HepG2 (cell line): Measurements from ENCODE around the gene MEDAG. TPM values are rescaled to one million over a fixed set of nuclear protein-coding genes. Genes with fewer than 3 reads are reported as not detected.

ENCODE experiments used
- ARNT ChIP-seq: fragments of 450-650 bp; IDR thresholded peaks from 2 replicates; pipeline ENCODE4 v1.6.1; 2017
- CBX1 ChIP-seq: IDR thresholded peaks from one replicate; pipeline ENCODE4 v1.6.1; 2016; ENCODE audit warnings: antibody characterized with exemption, low read depth
- CHD4 ChIP-seq: fragments of 200-600 bp; sonication (generic); IDR thresholded peaks from 2 replicates; pipeline ENCODE4 v1.7.0; 2017; ENCODE audit warnings: mild to moderate bottlenecking, low read length, borderline replicate concordance
- KDM3A ChIP-seq: IDR thresholded peaks from 2 replicates; pipeline ENCODE4 v1.6.1; 2018; ENCODE audit warnings: low read depth, missing compliant biosample characterization
- KDM4B ChIP-seq: sonication (generic); formaldehyde crosslinking; IDR thresholded peaks from 2 replicates; pipeline ENCODE4 v1.4.0; 2020; ENCODE audit warnings: missing genetic modification reagents
- KLF16 ChIP-seq, 2 experiments: sonication (generic) in 1 of 2; formaldehyde crosslinking in 1 of 2; IDR thresholded peaks; 2 replicates each; pipeline versions ENCODE4 v1.6.1 to v1.8.0; 2016 to 2023; ENCODE audit warnings: missing genetic modification reagents in 2 of 2, missing compliant biosample characterization in 1 of 2
- NPAS2 ChIP-seq: sonication (generic); formaldehyde crosslinking; IDR thresholded peaks from 2 replicates; pipeline ENCODE4 v1.8.0; 2022; ENCODE audit warnings: mild to moderate bottlenecking, missing genetic modification reagents, borderline replicate concordance
- PHF21A ChIP-seq: sonication (generic); formaldehyde crosslinking; IDR thresholded peaks from 2 replicates; pipeline ENCODE4 v1.5.0; 2020; ENCODE audit warnings: mild to moderate bottlenecking, missing genetic modification reagents
- RBM22 ChIP-seq: fragments of 200-400 bp; formaldehyde crosslinking; optimal IDR thresholded peaks from 2 replicates; pipeline ENCODE3; 2017; ENCODE audit warnings: mild to moderate bottlenecking, low read length, moderate library complexity
- SP2 ChIP-seq: sonication (generic); formaldehyde crosslinking; IDR thresholded peaks from 2 replicates; pipeline ENCODE4 v1.5.1; 2020; ENCODE audit warnings: mild to moderate bottlenecking, missing genetic modification reagents
- THAP11 ChIP-seq: IDR thresholded peaks from 2 replicates; pipeline ENCODE4 v1.6.1; 2016; ENCODE audit warnings: missing biosample characterization, missing genetic modification reagents
- XBP1 ChIP-seq: sonication (generic); formaldehyde crosslinking; IDR thresholded peaks from 2 replicates; pipeline ENCODE4 v1.5.0; 2020; ENCODE audit warnings: missing genetic modification reagents
- ZBTB7A ChIP-seq: sonication (generic); formaldehyde crosslinking; IDR thresholded peaks from 2 replicates; pipeline ENCODE4 v1.8.0; 2022; ENCODE audit warnings: mild to moderate bottlenecking, missing genetic modification reagents
- ZNF567 ChIP-seq: sonication (generic); formaldehyde crosslinking; IDR thresholded peaks from 2 replicates; pipeline ENCODE4 v1.8.1; 2023; ENCODE audit warnings: mild to moderate bottlenecking, missing genetic modification reagents, borderline replicate concordance
- ZSCAN12 ChIP-seq: sonication (generic); formaldehyde crosslinking; IDR thresholded peaks from 2 replicates; pipeline ENCODE4 v1.9.0; 2021; ENCODE audit warnings: mild to moderate bottlenecking, missing genetic modification reagents
- ZSCAN21 ChIP-seq: sonication (generic); formaldehyde crosslinking; IDR thresholded peaks from 2 replicates; pipeline ENCODE4 v1.8.0; 2022; ENCODE audit warnings: mild to moderate bottlenecking, missing genetic modification reagents, moderate library complexity, borderline replicate concordance
- polyA plus RNA-seq, 8 experiments: library from polyadenylated mRNA; depleted of rRNA in 3 of 8; stranded (reverse) in 7 of 8; unstranded in 1 of 8; fragments of >200 nt; fragmentation: Illumina TruSeq in 4 of 8; extraction: Trizol in 4 of 8; gene quantifications; 2 replicates each; pipeline versions ENCODE4 v1.2.1 to v1.2.3, GENCODE V29; 2011 to 2016; ENCODE audit warnings: low read depth in 4 of 8, missing spikeins in 1 of 8, mixed read lengths in 1 of 8; ENCODE audit not compliant: insufficient read depth in 1 of 8
- total RNA-seq, 5 experiments: library from RNA; depleted of rRNA; stranded (reverse); fragments of >200 nt; fragmentation: Illumina TruSeq; extraction: Trizol; gene quantifications; 2 replicates each; pipeline ENCODE4 v1.2.3, GENCODE V29; 2016; ENCODE audit warnings: low read depth in 1 of 5
- TF ChIP-seq, protein P1 (sequence below): sonication (generic); formaldehyde crosslinking; IDR thresholded peaks from 2 replicates; pipeline ENCODE4 v1.5.0; 2020; ENCODE audit warnings: missing genetic modification reagents
- TF ChIP-seq, protein P2 (sequence below): sonication (generic); formaldehyde crosslinking; IDR thresholded peaks from 2 replicates; pipeline ENCODE4 v1.4.0; 2020; ENCODE audit warnings: missing genetic modification reagents
- TF ChIP-seq, protein P3 (sequence below): sonication (generic); formaldehyde crosslinking; IDR thresholded peaks from 2 replicates; pipeline ENCODE4 v1.8.0; 2022; ENCODE audit warnings: missing genetic modification reagents, low read depth, mild to moderate bottlenecking, borderline replicate concordance
- TF ChIP-seq, protein P4 (sequence below): sonication (generic); formaldehyde crosslinking; IDR thresholded peaks from 2 replicates; pipeline ENCODE4 v1.5.0; 2020; ENCODE audit warnings: mild to moderate bottlenecking, missing genetic modification reagents, moderate library complexity
- TF ChIP-seq, protein P5 (sequence below): sonication (generic); formaldehyde crosslinking; IDR thresholded peaks from 2 replicates; pipeline ENCODE4 v1.9.0; 2021; ENCODE audit warnings: missing genetic modification reagents, borderline replicate concordance

The MEDAG gene
- total and polyA plus RNA-seq, 2 of the 13 experiments (the other 11 are each of a cell fraction or from before 2014, with no cell fraction given): not detected

DNA sequence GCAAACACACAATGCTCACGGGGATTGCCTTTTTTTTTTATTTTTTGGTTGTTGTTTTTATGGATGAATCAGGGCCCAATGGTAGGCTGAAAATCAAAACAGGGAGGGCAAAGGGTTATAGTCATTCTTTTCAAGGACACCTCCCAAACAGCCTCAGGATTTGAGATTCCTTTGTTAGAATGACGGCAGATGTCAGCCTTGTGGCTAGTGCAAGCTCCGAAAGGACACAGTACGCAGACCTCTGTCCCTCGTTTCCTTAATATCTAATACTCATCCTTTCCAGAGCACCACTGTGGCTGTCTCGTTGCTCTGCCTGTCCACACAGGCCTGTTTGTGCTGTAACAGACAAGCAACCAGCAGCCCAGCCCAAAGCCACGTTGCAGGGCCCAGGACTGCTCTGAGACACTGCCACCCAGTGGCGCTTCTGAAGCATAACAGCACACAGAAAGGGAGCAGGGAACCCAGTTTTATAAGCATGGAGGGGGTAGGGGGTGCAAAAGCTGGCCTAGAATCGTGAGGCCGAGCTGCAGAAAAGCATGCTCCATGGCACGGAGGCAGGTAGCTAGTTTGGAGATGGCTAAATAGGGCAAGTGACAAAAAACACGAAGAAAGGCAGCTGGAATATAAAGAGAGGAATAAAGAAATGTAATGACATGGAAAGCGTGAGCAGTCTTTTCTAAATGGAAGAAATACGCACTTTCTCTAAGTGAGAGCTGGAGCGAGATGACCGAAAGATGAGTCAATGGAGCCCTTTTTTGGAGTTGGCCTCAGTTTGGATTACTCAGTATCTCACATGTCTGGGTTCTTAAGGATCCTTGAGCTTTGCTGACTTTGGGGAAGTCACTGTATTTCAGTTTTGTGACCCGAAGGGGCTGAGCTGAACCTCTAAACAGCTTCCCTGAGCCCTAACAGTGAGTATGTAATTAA, 40.7 kb upstream of the MEDAG start (continued):
- TF ChIP-seq THAP11 (CRISPR knock-in tag) (0 out of 2 replicates have a peak, but pooled peaks have one; percentile 35), ZSCAN21 (0 out of 2 replicates have a peak, but pooled peaks have one; percentile 51), ARNT (no peak), SP2 (no peak), KDM3A (CRISPR knock-in tag) (no peak), KDM4B (no peak), RBM22 (no peak), XBP1 (no peak), PHF21A (peak; percentile 52), ZNF567 (CRISPR knock-in tag) (no peak), CBX1 (no peak), ZBTB7A (CRISPR knock-in tag) (no peak), ZSCAN12 (CRISPR knock-in tag) (no peak), KLF16 (CRISPR knock-in tag; IDR thresholded peaks at IDR 0.05) (peak in 1 of 2 experiments; percentile 49; a peak in 1 of 4 replicates), CHD4 (no peak), NPAS2 (CRISPR knock-in tag) (no peak)
- TF ChIP-seq, protein P1, sequence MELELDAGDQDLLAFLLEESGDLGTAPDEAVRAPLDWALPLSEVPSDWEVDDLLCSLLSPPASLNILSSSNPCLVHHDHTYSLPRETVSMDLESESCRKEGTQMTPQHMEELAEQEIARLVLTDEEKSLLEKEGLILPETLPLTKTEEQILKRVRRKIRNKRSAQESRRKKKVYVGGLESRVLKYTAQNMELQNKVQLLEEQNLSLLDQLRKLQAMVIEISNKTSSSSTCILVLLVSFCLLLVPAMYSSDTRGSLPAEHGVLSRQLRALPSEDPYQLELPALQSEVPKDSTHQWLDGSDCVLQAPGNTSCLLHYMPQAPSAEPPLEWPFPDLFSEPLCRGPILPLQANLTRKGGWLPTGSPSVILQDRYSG (CRISPR knock-in tag): no peak
- TF ChIP-seq, protein P2, sequence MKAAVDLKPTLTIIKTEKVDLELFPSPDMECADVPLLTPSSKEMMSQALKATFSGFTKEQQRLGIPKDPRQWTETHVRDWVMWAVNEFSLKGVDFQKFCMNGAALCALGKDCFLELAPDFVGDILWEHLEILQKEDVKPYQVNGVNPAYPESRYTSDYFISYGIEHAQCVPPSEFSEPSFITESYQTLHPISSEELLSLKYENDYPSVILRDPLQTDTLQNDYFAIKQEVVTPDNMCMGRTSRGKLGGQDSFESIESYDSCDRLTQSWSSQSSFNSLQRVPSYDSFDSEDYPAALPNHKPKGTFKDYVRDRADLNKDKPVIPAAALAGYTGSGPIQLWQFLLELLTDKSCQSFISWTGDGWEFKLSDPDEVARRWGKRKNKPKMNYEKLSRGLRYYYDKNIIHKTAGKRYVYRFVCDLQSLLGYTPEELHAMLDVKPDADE (CRISPR knock-in tag): no peak
- TF ChIP-seq, protein P3, sequence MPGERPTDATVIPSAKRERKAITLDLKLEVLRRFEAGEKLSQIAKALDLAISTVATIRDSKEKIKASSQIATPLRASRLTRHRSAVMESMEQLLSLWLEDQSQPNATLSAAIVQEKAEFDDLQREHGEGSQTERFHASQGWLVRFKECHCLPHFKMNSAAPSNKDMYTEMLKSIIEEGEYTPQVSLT (CRISPR knock-in tag): no peak
- TF ChIP-seq, protein P4, sequence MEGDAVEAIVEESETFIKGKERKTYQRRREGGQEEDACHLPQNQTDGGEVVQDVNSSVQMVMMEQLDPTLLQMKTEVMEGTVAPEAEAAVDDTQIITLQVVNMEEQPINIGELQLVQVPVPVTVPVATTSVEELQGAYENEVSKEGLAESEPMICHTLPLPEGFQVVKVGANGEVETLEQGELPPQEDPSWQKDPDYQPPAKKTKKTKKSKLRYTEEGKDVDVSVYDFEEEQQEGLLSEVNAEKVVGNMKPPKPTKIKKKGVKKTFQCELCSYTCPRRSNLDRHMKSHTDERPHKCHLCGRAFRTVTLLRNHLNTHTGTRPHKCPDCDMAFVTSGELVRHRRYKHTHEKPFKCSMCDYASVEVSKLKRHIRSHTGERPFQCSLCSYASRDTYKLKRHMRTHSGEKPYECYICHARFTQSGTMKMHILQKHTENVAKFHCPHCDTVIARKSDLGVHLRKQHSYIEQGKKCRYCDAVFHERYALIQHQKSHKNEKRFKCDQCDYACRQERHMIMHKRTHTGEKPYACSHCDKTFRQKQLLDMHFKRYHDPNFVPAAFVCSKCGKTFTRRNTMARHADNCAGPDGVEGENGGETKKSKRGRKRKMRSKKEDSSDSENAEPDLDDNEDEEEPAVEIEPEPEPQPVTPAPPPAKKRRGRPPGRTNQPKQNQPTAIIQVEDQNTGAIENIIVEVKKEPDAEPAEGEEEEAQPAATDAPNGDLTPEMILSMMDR: peak; percentile 97
- TF ChIP-seq, protein P5, sequence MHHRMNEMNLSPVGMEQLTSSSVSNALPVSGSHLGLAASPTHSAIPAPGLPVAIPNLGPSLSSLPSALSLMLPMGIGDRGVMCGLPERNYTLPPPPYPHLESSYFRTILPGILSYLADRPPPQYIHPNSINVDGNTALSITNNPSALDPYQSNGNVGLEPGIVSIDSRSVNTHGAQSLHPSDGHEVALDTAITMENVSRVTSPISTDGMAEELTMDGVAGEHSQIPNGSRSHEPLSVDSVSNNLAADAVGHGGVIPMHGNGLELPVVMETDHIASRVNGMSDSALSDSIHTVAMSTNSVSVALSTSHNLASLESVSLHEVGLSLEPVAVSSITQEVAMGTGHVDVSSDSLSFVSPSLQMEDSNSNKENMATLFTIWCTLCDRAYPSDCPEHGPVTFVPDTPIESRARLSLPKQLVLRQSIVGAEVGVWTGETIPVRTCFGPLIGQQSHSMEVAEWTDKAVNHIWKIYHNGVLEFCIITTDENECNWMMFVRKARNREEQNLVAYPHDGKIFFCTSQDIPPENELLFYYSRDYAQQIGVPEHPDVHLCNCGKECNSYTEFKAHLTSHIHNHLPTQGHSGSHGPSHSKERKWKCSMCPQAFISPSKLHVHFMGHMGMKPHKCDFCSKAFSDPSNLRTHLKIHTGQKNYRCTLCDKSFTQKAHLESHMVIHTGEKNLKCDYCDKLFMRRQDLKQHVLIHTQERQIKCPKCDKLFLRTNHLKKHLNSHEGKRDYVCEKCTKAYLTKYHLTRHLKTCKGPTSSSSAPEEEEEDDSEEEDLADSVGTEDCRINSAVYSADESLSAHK (CRISPR knock-in tag): no peak
